Duodenal mucosa (tissue), 2 donors: Measurements from ENCODE around the gene MRPS11.
"Not testable (repeated sequence)": the region's sequence is repeated elsewhere in the genome, so short reads cannot be mapped to it uniquely, and the experiment has no call there.

Experiments
- H3K27ac ChIP-seq: one replicate; pipeline ENCODE4 v1.7.0; 2013; ENCODE audit warnings: low read depth, low read length
- H3K27me3 ChIP-seq, 2 donors: one replicate each; pipeline ENCODE4 v1.7.0; 2013; ENCODE audit warnings: low read length in 2 of 2, control low read depth in 1 of 2; ENCODE audit not compliant: insufficient read depth in 2 of 2, control insufficient read depth in 1 of 2
- H3K36me3 ChIP-seq, 2 donors: one replicate each; pipeline ENCODE4 v1.7.0; 2013; ENCODE audit warnings: low read length in 2 of 2, control low read depth in 1 of 2; ENCODE audit not compliant: insufficient read depth in 2 of 2, control insufficient read depth in 1 of 2
- H3K4me1 ChIP-seq, 2 donors: one replicate each; pipeline ENCODE4 v1.7.0; 2013; ENCODE audit warnings: low read length in 2 of 2, control low read depth in 1 of 2; ENCODE audit not compliant: insufficient read depth in 2 of 2, control insufficient read depth in 1 of 2
- H3K4me3 ChIP-seq, 2 donors: one replicate each; pipeline ENCODE4 v1.7.0; 2013; ENCODE audit warnings: low read length in 2 of 2, low read depth in 1 of 2
- H3K9ac ChIP-seq, 2 donors: one replicate each; pipeline ENCODE4 v1.7.0; 2013; ENCODE audit warnings: low read length in 2 of 2, low read depth in 1 of 2
- H3K9me3 ChIP-seq, 2 donors: one replicate each; pipeline ENCODE4 v1.7.0; 2013; ENCODE audit warnings: low read length in 2 of 2, control low read depth in 1 of 2; ENCODE audit not compliant: control insufficient read depth in 1 of 2

MRPS11 gene

GRCh38 chr15:88454867-88455810 lies 12.4 kb upstream of the MRPS11 start:
- no peak overlapping the region for H3K4me3 ChIP-seq
- no peaks in the 10 kb centered on the region for H3K9me3 ChIP-seq
- no peak overlapping the region for H3K27ac ChIP-seq
- peaks cover 17 to 23% of the 10 kb centered on the region in 2 donors for H3K36me3 ChIP-seq
- H3K27me3 ChIP-seq, result no peaks in the 10 kb centered on the region
- peaks cover 3 to 7% of the 10 kb centered on the region in 2 donors for H3K4me1 ChIP-seq
- no peak overlapping the region for H3K9ac ChIP-seq

- no peak overlapping the region for H3K27ac ChIP-seq
- H3K27me3 ChIP-seq, result no peaks in the 10 kb centered on the region
- H3K4me3 ChIP-seq, result no peak overlapping the region
- no peaks in the 10 kb centered on the region for H3K9me3 ChIP-seq
- peaks cover 20 to 35% of the 10 kb centered on the region in 2 donors for H3K36me3 ChIP-seq
- H3K9ac ChIP-seq, result no peak overlapping the region
- H3K4me1 ChIP-seq, result peaks cover 3 to 7% of the 10 kb centered on the region in 2 donors
Measured at GRCh38 chr15:88456733-88457132, 10.8 kb upstream of the MRPS11 start.

GRCh38 chr15:88463870-88464532 lies 3.5 kb upstream of the MRPS11 start:
- no peaks in the 10 kb centered on the region for H3K9me3 ChIP-seq
- no peak overlapping the region for H3K9ac ChIP-seq
- no peaks in the 10 kb centered on the region for H3K27me3 ChIP-seq
- H3K36me3 ChIP-seq, result peaks cover 26 to 56% of the 10 kb centered on the region in 2 donors
- no peak overlapping the region for H3K4me3 ChIP-seq
- no peak overlapping the region for H3K27ac ChIP-seq
- H3K4me1 ChIP-seq, result peaks cover 21 to 25% of the 10 kb centered on the region in 2 donors

- peak overlapping the region in 1 of 2 donors; percentile 90 for H3K4me3 ChIP-seq
- H3K4me1 ChIP-seq, result peaks cover 21 to 26% of the 10 kb centered on the region in 2 donors
- peaks cover 13 to 41% of the 10 kb centered on the region in 2 donors for H3K36me3 ChIP-seq
- H3K9ac ChIP-seq, result peak overlapping the region in 1 of 2 donors; percentile 64
- no peaks in the 10 kb centered on the region for H3K27me3 ChIP-seq
- no peaks in the 10 kb centered on the region for H3K9me3 ChIP-seq
- no peak overlapping the region for H3K27ac ChIP-seq
Measured at GRCh38 chr15:88465633-88466224, 1.8 kb upstream of the MRPS11 start.

GRCh38 chr15:88467935-88468528 lies 524 bp downstream of the MRPS11 start:
- Histone ChIP-seq H3K27me3 (no peaks in the 10 kb centered on the region), H3K4me1 (peaks cover 21 to 26% of the 10 kb centered on the region in 2 donors), H3K4me3 (peak overlapping the region; percentile 90 to 99), H3K9me3 (no peaks in the 10 kb centered on the region), H3K9ac (peak overlapping the region; percentile 64 to 90), H3K36me3 (peaks cover 10 to 30% of the 10 kb centered on the region in 2 donors), H3K27ac (no peak overlapping the region)

- not testable (repeated sequence) for H3K9me3 ChIP-seq
Measured at GRCh38 chr15:88468721-88469120, 1.2 kb downstream of the MRPS11 start.

GRCh38 chr15:88469321-88469720 lies 1.8 kb downstream of the MRPS11 start:
- Histone ChIP-seq H3K36me3 (peaks cover 5 to 22% of the 10 kb centered on the region in 2 donors), H3K9ac (no peak overlapping the region), H3K4me3 (no peak overlapping the region), H3K9me3 (no peaks in the 10 kb centered on the region), H3K4me1 (peaks cover 21 to 26% of the 10 kb centered on the region in 2 donors), H3K27ac (no peak overlapping the region), H3K27me3 (no peaks in the 10 kb centered on the region)

More at GRCh38 chr15:88468721-88469120, 1.2 kb downstream of the MRPS11 start:
- H3K27ac ChIP-seq, H3K9ac ChIP-seq, H3K27me3 ChIP-seq: not testable (repeated sequence)
- Histone ChIP-seq H3K36me3 (peaks cover 5 to 28% of the 10 kb centered on the region in 2 donors), H3K4me1 (peaks cover 21 to 26% of the 10 kb centered on the region in 2 donors), H3K4me3 (peak overlapping the region; percentile 90 to 99)

GRCh38 chr15:88470625-88471372 lies 3.3 kb downstream of the MRPS11 start:
- H3K36me3 ChIP-seq, result peaks cover 13 to 24% of the 10 kb centered on the region in 2 donors
- H3K4me1 ChIP-seq, result peaks cover 17 to 24% of the 10 kb centered on the region in 2 donors
- no peak overlapping the region for H3K9ac ChIP-seq
- H3K27ac ChIP-seq, result no peak overlapping the region
- H3K4me3 ChIP-seq, result no peak overlapping the region
- no peaks in the 10 kb centered on the region for H3K27me3 ChIP-seq
- H3K9me3 ChIP-seq, result no peaks in the 10 kb centered on the region

- Histone ChIP-seq H3K27ac (no peak overlapping the region), H3K9me3 (no peaks in the 10 kb centered on the region), H3K9ac (no peak overlapping the region), H3K27me3 (no peaks in the 10 kb centered on the region), H3K4me1 (peaks cover 7 to 13% of the 10 kb centered on the region in 2 donors), H3K4me3 (no peak overlapping the region), H3K36me3 (peaks cover 16 to 35% of the 10 kb centered on the region in 2 donors)
Measured at GRCh38 chr15:88472225-88472624, 4.7 kb downstream of the MRPS11 start.
